AG09319 (cell line): ENCODE measurements around the gene SLC2A13.

Source experiments
- DNase-seq: peaks from one replicate; pipeline ENCODE4 v3.0.0-alpha.2; 2010; ENCODE audit warnings: low read depth; ENCODE audit errors: extremely low read depth
- CTCF ChIP-seq: IDR thresholded peaks from 2 replicates; pipeline ENCODE4 v1.5.1; 2011; ENCODE audit warnings: low read depth, mild to moderate bottlenecking, inconsistent platforms, low read length, moderate library complexity

The SLC2A13 gene

GRCh38 chr12:39831587-39832315 lies 274.1 kb downstream of the SLC2A13 start:
- no peak for TF ChIP-seq CTCF
- DNase-seq = no peak

DNA sequence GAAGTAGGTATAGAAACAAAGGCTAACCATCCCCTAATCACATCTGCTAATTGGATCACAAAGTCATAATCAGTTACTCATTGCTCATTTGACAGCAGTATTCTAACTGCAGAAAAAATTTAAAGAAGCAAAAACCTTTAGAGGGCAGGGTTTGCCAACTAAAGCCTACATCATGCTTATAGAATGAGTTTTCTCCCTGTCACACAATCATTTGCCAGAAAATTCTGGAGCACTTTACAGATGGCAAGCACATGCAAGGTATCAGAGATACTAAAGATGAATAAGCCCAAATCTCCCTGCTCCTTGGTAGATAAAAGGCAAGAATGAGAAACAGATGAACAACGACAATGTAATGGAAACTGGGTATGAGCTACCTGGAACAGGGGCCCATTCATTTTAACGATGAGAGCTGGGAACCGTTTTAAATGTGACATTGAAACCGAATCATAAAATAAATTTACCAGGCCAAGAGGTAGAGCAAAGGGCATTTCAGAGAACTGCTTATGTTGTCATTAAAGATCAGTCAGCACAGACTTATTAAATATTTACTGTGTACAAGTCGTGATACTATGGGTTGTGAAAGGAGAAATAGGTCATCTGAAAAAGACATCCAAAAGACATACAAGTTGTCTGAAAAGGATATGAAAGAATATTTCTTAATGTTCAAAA lies 274.9 kb downstream of the SLC2A13 start:
- no peak for TF ChIP-seq CTCF
- DNase-seq = no peak

DNA sequence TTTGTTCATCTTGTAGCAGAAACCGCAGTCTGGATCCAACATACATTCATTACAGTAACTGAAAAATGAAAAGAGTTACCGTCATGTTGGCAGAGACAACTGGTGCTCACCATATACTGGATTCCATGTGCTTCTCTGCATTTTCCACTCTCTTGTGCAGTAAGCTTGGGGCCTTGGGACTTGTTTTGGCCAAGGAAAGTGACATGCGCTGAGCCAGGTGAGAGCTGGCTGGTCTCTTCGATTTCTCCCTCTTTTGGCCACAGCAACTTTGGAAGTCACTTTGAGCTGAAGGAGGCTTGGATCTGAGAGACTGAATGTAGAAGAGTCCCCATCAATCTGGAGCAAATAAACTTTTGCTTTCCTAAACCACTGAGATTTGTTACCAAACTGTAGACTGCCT lies 275.7 kb downstream of the SLC2A13 start:
- DNase-seq = no peak
- TF ChIP-seq CTCF = no peak

DNA sequence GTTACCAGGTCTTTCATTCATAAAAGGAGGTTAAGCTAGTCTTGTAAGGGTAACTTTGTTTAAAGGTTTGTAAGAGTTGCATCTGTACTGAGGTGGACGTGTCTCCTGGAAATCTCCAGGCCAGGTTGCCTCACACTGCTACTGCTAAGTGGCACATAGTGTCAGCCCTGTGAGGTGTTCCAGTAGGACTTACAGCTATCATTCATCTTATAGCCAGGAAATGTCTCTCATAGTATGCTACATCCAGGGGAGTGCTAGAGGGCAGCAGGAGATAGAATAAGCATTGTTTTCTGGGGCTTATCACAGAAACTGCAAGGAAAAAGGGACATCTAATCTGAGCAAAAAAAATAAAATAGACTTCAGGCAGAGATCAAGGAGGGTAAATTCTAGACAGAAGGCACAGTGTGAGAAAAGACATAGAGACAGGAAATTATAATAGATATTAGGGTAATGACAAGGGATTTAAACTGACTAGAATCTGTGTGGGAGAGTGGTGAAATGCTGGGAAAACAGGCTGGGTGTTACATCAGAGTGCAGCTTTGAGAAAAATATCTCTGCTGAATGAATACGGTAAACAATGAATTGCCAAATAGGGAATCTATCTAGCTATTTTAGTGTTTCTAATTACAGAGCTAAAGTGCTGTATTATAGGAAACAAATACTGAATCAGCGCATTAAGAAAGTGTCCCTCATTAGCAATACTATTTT lies 281.2 kb downstream of the SLC2A13 start:
- no peak; the same call in 1 of the 2 replicates for TF ChIP-seq CTCF
- no peak for DNase-seq

GRCh38 chr12:39816671-39817185 lies 289.2 kb downstream of the SLC2A13 start:
- TF ChIP-seq CTCF = no peak

GRCh38 chr12:39815746-39816145 lies 290.1 kb downstream of the SLC2A13 start:
- no peak for TF ChIP-seq CTCF
- no peak for DNase-seq

More at GRCh38 chr12:39816671-39817185, 289.2 kb downstream of the SLC2A13 start:
- no peak for DNase-seq

- no peak for DNase-seq
- no peak for TF ChIP-seq CTCF
Measured at GRCh38 chr12:39814626-39815025, 291.3 kb downstream of the SLC2A13 start.
